GM19463 (cell line): ENCODE measurements around the gene SCNN1G.

ENCODE experiments used
- ATAC-seq: cut with Tn5 transposase; IDR thresholded peaks from one replicate; pipeline ENCODE4 v1.9.1; 2021; ENCODE audit warnings: mild to moderate bottlenecking, moderate library complexity; ENCODE audit not compliant: unreplicated experiment

SCNN1G gene

GRCh38 chr16:23152386-23153178, 30.0 kb upstream of the SCNN1G start:
- ATAC-seq = no peak

GRCh38 chr16:23155445-23156049, 27.0 kb upstream of the SCNN1G start:
- ATAC-seq = no peak

- ATAC-seq = no peak
Measured at GRCh38 chr16:23156110-23156509, 26.4 kb upstream of the SCNN1G start.

DNA sequence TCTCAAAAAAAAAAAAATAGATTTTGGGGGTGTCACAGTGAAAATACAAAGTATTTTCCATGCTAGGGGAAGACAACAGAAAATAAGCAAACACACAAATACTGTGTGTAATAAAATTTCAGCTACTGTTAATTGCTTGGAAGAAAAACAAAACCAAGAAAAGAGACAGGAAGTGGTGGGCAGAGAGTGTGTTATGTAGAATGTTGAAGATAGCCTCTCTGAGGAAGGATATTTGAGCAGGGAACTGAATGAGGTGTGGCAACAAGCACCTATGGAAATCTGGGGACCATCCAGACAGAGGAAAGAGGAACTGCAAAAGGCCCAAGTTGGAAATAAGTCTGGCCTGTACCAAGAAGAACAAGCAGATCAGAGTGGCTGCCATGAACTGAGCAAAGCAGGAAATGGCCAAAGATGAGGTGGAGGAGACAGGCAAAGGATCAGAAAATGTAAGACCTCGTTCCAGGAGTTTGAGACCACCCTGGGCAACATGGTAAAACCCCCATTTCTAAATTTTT, 25.5 kb upstream of the SCNN1G start:
- no peak for ATAC-seq

DNA sequence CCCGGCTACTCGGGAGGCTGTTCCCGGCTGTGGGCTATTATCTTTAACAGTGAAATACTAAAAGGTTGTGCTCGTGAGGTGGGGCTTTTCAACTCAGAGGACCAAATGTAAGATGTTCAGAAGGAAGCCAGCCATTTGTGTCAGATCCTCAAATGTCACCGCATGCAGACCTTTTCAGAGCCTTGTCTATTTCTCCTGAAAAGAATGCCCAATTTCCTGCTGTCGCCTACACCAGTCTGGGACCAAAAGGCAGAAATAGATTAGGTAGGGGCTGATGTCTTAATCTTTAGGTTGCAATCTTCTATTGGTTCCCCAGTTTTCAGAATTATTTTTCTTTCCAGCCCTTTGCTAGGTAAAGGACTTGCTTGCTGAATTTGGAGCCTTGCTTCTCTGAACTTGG, 24.4 kb upstream of the SCNN1G start:
- no peak for ATAC-seq

DNA sequence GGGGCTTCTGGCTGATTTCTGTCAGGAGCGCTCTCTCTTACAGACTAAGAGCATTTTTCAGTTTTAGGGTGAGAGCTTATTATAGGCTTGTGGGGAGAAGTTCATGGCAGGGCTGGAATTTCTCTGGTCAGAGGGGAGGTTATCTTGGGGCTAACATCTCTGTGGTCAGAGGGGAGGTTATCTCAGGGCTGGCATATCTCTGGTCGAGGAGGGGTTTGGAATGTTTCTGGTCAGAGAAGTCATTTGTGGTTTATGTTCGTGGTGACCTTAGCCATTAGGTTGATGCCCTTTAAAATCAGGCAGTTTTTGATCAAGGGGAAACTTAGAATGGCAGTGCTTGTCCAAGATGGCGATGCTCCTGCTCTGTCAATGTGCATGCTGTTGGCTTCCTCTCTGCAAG, 22.5 kb upstream of the SCNN1G start:
- ATAC-seq = no peak

GRCh38 chr16:23160574-23160973, 22.0 kb upstream of the SCNN1G start:
- ATAC-seq = no peak

GRCh38 chr16:23163921-23164320, 18.6 kb upstream of the SCNN1G start:
- no peak for ATAC-seq

- no peak for ATAC-seq
Measured at GRCh38 chr16:23164736-23165135, 17.8 kb upstream of the SCNN1G start.

DNA sequence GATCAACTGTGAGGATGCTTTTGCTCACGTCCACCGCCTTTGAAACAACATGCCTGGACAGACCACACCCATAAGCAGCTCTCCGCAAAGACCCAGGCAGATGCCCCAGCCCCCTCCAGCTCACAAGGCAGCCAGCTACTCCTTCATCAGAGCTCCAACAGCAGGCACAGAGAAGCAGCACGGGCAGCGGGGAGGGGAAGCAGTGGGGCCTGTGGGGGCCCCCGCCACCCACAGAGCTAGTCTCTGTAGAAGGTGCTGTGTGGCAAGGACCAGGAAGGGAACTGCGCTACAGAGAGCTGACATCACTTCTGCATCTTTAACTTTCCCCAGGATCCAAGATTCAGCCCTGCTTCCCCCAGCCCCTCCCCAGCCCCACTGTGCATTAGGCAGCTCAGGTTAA, 10.0 kb upstream of the SCNN1G start:
- ATAC-seq = no peak

DNA sequence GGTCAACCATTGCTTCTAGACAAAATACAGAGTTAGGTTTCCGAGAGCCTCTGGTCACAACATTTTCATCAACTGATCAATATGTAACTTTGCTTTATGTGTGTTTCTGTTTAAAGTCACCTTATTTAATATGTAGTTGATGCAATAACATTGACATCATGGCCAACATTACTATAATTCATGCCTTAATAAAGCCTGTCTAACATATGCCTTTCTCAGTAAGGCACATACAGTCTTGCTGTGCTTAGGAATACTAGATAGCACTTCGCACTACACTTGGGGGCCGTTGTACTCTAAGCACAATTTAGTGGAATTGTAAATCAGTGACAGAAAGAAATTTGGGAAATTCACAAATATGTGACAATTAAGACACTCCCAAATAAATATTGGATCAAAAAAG, 9.6 kb upstream of the SCNN1G start:
- no peak for ATAC-seq

DNA sequence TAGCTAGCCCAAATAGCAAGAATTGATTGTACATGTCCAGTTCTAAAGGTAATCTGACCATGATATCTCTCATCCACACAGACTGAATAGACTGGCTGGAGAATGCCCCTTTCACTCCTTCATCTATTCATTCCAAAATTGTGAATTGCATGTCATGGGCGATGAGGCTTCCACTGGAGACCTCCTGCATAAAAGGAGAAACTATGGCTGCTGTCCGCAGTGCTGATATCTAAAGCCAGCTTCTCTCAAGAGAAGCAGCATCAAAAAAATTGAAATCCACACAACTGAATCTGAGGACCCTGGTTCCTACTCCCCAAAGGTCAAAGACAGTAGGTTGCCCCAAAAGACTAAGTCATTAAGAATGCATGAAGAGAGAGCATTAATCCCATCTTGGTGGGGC, 7.9 kb upstream of the SCNN1G start:
- no peak for ATAC-seq

- ATAC-seq = no peak
Measured at GRCh38 chr16:23175651-23176050, 6.9 kb upstream of the SCNN1G start.

DNA sequence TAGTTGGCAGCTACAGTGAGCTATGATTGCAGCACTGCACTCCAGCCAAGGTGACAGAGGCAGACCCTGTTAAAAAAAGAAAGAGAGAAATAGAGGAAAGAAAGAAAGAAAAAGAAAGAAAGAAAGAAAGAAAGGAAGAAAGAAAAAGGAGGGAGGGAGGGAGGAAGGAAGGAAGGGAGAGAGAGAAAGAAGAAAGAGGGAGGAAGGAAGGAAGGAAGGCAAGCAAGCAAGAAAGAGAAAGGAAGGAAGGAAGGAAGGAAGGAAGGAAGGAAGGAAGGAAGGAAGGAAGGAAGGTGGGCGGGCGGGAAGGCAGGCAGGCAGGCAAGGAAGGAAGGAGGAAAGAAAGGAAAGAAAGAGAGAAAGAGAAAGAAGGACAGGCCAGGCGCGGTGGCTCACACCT, 1.0 kb upstream of the SCNN1G start:
- no peak for ATAC-seq

GRCh38 chr16:23182206-23182678, 303 bp upstream of the SCNN1G start:
- ATAC-seq = peak; percentile 92

DNA sequence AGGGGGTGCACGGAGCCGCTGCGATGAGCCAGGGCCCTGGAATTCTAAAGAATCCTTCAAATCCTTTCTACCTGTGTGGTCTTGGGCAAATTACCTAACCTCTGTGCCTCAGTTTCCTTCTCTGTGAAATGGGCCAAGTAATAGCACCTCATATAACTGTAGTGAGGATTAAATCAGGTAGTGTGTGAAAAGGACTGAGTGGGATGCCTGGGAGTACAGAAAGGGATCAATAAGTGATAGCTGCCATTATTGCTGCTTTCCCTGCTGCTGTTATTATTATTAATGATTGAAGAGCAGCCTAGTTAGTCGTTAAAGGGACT, 958 bp downstream of the SCNN1G start:
- no peak for ATAC-seq

DNA sequence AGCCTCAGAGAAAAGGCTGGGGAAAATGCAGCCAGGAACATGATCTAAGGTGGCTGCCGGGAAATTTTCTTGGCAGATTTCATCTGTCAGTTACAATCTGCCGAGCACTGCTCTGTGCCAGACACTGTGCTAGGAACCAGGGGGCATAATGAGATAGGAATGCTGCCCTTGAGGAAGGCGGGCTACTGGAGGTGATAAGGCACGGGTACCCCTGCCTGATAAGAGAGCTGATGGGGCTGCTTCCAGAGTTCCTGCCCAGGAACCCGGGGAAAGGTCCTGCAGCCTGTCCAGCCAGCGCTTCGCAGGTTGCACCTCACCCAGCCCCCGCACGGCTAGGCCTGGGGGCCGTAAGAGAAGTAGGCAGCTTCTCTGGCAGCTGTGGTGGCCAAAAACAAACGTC, 3.1 kb downstream of the SCNN1G start:
- no peak for ATAC-seq

GRCh38 chr16:23186171-23186570, 3.6 kb downstream of the SCNN1G start:
- ATAC-seq = no peak

DNA sequence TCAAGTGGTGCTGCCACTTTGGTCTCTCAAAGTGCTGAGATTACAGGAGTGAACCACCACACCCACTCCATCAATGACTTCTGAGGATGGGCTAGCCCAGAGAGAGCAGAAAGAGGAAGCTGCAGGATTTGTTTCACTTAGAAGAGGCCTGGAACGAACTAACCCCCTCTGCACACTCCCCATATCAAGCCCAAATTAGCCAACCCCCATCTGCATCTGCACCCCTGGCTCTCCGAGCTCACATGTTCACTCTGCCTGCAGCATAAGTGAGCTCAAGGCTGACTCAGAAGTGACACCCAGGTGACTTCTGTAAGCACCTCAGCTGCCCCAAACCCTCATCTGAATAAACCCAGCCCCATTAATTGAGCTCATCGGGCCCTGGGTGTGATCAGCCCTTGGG, 4.8 kb downstream of the SCNN1G start:
- ATAC-seq = no peak

DNA sequence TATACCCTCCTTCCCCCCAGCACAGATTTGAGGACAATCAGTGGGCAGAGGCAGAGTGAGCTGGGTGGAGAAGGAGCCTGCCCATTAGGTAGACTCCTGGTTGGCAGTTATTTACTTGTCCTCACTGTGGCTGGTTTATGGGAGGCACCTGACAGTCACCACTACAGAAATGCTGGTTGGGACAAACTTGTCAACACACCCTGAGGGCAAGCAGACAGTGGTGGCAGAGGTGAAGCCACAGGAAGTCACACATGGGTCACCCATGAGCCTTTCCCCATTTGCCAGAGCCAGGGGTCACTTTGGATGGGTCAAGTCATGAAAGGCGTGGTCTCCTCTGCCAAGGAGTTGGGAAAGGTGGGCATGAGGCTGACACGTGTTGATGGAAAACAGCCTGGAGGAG, 6.4 kb downstream of the SCNN1G start:
- ATAC-seq = no peak

DNA sequence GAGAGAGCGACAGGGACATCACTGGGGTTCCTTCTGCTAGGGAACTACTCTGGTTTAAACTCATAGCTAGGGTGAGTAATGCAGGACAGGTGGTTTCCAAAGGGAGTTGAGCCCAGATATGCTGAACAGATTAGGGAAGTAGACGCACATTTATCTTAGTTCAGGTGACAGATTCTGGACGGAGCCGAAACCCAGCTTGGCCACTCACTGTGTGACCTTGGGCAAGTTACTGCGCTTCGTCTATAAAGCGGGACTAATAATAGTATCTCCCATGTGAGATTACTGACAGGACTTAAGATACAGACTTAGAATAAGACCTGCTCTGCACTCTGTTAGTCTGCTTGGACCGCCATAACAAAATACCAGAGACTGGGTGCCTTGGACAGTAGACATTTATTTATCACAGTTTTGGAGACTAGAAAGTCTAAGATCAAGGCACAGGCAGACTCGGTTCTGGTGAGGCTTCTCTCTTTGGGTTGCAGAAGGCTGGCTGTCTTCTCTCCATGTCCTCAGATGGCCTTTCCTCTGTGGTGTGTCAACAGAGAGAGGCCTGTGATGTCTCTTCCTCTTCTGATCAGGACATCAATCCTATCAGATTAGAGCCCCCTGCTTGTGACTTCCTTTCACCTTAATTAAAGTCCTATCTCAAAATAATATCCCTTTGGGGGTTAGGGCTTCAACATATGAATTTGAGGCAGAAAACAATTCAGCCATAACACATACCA, 12.1 kb downstream of the SCNN1G start:
- no peak for ATAC-seq
